Right lobe of liver (tissue), 6 donors: ENCODE results near the gene RFPL1. TPM values are rescaled to one million over a fixed set of nuclear protein-coding genes. Genes with fewer than 3 reads are reported as not detected.

ENCODE experiments used
- ATAC-seq, 4 donors: fragments of 200-7000 bp; cut with Tn5 transposase; one replicate each; pipeline ENCODE4 v1.9.1; 2020; ENCODE audit warnings: mild to moderate bottlenecking in 4 of 4, moderate library complexity in 4 of 4
- DNase-seq, 3 donors: peaks; one replicate each; pipeline ENCODE4 v3.0.0-alpha.2; 2020
- H3K27ac ChIP-seq, 3 donors: fragments of 200-600 bp; one replicate each; pipeline ENCODE4 v1.8.0; 2022
- H3K27me3 ChIP-seq, 2 donors: fragments of 200-600 bp; one replicate each; pipeline ENCODE4 v1.8.0; 2022
- H3K36me3 ChIP-seq, 4 donors: fragments of 200-600 bp; sonication (generic) in 1 of 4; one replicate each; pipeline versions ENCODE4 v1.5.1 to v1.8.0; 2017 to 2022; ENCODE audit warnings: control low read depth in 1 of 4
- H3K4me1 ChIP-seq, 4 donors: fragments of 200-600 bp; sonication (generic) in 1 of 4; one replicate each; pipeline versions ENCODE4 v1.5.1 to v1.8.0; 2017 to 2022; ENCODE audit warnings: control low read depth in 1 of 4
- H3K4me3 ChIP-seq, 3 donors: fragments of 200-600 bp; one replicate each; pipeline ENCODE4 v1.8.0; 2022
- H3K9me3 ChIP-seq, 4 donors: fragments of 200-600 bp; sonication (generic) in 1 of 4; one replicate each; pipeline versions ENCODE4 v1.5.1 to v1.8.0; 2017 to 2022; ENCODE audit warnings: control low read depth in 1 of 4
- POLR2A ChIP-seq: fragments of 450-650 bp; IDR thresholded peaks from one replicate; pipeline ENCODE4 v1.6.1; 2017; ENCODE audit warnings: antibody characterized with exemption, mild to moderate bottlenecking
- WGBS: methylation state at CpG from one replicate; pipeline ENCODE4 v1.1.6; 2018; ENCODE audit warnings: low coverage, low lambda C conversion rate; ENCODE audit not compliant: insufficient coverage; ENCODE audit errors: missing lambda C conversion rate; 5-methylcytosine and 5-hydroxymethylcytosine counted together
- intact Hi-C, 2 donors: fragments of 100-400 bp; cut with DNase I; formaldehyde crosslinking; loops; one replicate each; pipeline versions ENCODE4 v1.11.2 to v1.14.1; 2022
- small RNA-seq, 2 experiments: library from RNA; depleted of rRNA; stranded (forward); fragments of <200 nt; gene quantifications; one replicate each; pipeline ENCODE3, GENCODE V24; 2016
- total RNA-seq, 6 experiments: library from RNA; depleted of rRNA in 2 of 6; stranded (reverse); fragments of >200 nt in 2 of 6; fragmentation: NEBNext Ultra II Directional in 3 of 6; extraction: Animal tissue kit (Norgen Biotek cat#: 25700) in 3 of 6; gene quantifications; one replicate each; pipeline versions ENCODE4 v1.1.0 to v1.2.4, GENCODE V29; 2016 to 2023
- TF ChIP-seq, protein P1 (sequence below), 4 donors: fragments of 200-600 bp in 3 of 4; fragments of 450-650 bp in 1 of 4; IDR thresholded peaks; one replicate each; pipeline versions ENCODE4 v1.5.1 to v1.8.0; 2016 to 2022; ENCODE audit warnings: antibody characterized with exemption in 4 of 4, mild to moderate bottlenecking in 2 of 4
- donor health status: DM: no; HTN: yes; CAD: no.
- donor health status: DM: no; HTN: no; CAD: no.
- donor health status: DM: no; HTN: no; CAD: no.
- donor health status: DM: no; HTN: yes; CAD: no.
- donor health status: DM: no; HTN: yes; CAD: no.

RFPL1 gene
- total RNA-seq, 6 experiments from 2014 or later = 0.35 to 0.37 TPM; not detected in 4

DNA sequence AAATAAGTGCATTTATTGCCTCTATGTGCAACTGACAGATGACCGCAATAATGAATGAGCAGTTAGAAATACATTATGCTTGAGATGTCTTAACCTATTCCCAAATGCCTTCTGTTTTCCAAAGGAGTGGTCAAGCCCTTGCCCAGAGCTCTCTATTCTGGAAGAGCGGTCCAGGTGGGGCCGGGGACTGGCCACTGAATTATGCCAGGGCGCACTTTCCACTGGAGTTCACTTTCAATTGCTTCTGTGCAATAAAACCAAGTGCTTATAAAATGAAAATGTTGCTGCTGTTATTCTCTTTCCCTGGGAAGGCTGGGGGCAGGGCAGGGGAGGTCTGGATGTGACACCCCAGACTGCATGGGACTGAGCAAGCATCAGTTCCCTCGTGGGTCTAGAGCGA is 52.6 kb downstream of the RFPL1 start:
- no peaks in the 10 kb centered on the region for H3K27me3 ChIP-seq
- no peak for TF ChIP-seq POLR2A
- TF ChIP-seq, protein P1, sequence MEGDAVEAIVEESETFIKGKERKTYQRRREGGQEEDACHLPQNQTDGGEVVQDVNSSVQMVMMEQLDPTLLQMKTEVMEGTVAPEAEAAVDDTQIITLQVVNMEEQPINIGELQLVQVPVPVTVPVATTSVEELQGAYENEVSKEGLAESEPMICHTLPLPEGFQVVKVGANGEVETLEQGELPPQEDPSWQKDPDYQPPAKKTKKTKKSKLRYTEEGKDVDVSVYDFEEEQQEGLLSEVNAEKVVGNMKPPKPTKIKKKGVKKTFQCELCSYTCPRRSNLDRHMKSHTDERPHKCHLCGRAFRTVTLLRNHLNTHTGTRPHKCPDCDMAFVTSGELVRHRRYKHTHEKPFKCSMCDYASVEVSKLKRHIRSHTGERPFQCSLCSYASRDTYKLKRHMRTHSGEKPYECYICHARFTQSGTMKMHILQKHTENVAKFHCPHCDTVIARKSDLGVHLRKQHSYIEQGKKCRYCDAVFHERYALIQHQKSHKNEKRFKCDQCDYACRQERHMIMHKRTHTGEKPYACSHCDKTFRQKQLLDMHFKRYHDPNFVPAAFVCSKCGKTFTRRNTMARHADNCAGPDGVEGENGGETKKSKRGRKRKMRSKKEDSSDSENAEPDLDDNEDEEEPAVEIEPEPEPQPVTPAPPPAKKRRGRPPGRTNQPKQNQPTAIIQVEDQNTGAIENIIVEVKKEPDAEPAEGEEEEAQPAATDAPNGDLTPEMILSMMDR (IDR thresholded peaks at IDR 0.05) = no peak
- no peaks in the 10 kb centered on the region for H3K36me3 ChIP-seq

More for the DNA sequence above, 52.6 kb downstream of the RFPL1 start:
- Histone ChIP-seq H3K9me3 (no peaks in the 10 kb centered on the region), H3K27ac (no peak overlapping the region), H3K4me1 (no peaks in the 10 kb centered on the region), H3K4me3 (no peak overlapping the region)
- intact Hi-C loops = no loop called here
- ATAC-seq (no peak), DNase-seq (no peak)
- WGBS = 74% methylated on average over 2 of the region's 6 CpGs

Small RNA genes within 50 kb of the gene (small RNA-seq; reads per million reads assigned to genes)
- 0 reads per million in 2 experiments for gene AC000041.1

Other genes starting within 250 kb of the RFPL1 start
- gene EMID1, start 232.7 kb upstream of the RFPL1 start, total RNA-seq = 1 to 10 TPM; 1.1 to 2.7 (median 1.5) TPM
- gene RHBDD3, start 170.6 kb upstream of the RFPL1 start, total RNA-seq = 10 to 100 TPM in 5 of 6 experiments, 1 to 10 TPM in 1; 9.7 to 35.3 (median 14.7) TPM
- 100 to 1,000 TPM in 3 of 6 experiments, 10 to 100 TPM in 3; 75.0 to 112 (median 98.2) TPM for gene EWSR1, start 170.3 kb upstream of the RFPL1 start, total RNA-seq
- 10 to 100 TPM in 4 of 6 experiments, 1 to 10 TPM in 2; 8.9 to 15.8 (median 11.5) TPM for gene GAS2L1, start 131.9 kb upstream of the RFPL1 start, total RNA-seq
- gene RASL10A, start 122.9 kb upstream of the RFPL1 start, total RNA-seq = 1 to 10 TPM in 3 of 6 experiments, under 1 TPM in 3; 0.32 to 1.2 (median 0.87) TPM
- 10 to 100 TPM; 35.7 to 63.2 (median 44.4) TPM for gene AP1B1, start 50.0 kb upstream of the RFPL1 start, total RNA-seq
- gene NEFH, start 41.6 kb downstream of the RFPL1 start, total RNA-seq = under 1 TPM in 5 of 6 experiments, not detected in 1; 0.06 to 0.40 (median 0.09) TPM
- 10 to 100 TPM; 11.9 to 17.4 (median 14.1) TPM for gene THOC5, start 115.2 kb downstream of the RFPL1 start, total RNA-seq
- gene NIPSNAP1, start 142.5 kb downstream of the RFPL1 start, total RNA-seq = 100 to 1,000 TPM in 5 of 6 experiments, 10 to 100 TPM in 1; 94.5 to 149 (median 141) TPM
- gene NF2, start 165.1 kb downstream of the RFPL1 start, total RNA-seq = 10 to 100 TPM in 5 of 6 experiments, 1 to 10 TPM in 1; 9.6 to 24.8 (median 14.0) TPM